Ishikawa (cell line): Measurements from ENCODE around the gene SPOCK2.

Experiments used
- CEBPB ChIP-seq: IDR thresholded peaks from 2 replicates; pipeline ENCODE4 v1.6.1; 2012
- CREB1 ChIP-seq: IDR thresholded peaks from 2 replicates; pipeline ENCODE4 v1.6.1; 2012; ENCODE audit warnings: low read depth
- EGR1 ChIP-seq: IDR thresholded peaks from 2 replicates; pipeline ENCODE4 v1.6.1; 2012
- EP300 ChIP-seq: IDR thresholded peaks from 2 replicates; pipeline ENCODE4 v1.6.1; 2012; ENCODE audit warnings: borderline replicate concordance
- FOXM1 ChIP-seq: IDR thresholded peaks from 2 replicates; pipeline ENCODE4 v1.6.1; 2012; ENCODE audit warnings: low read depth, borderline replicate concordance
- MAX ChIP-seq: IDR thresholded peaks from 2 replicates; pipeline ENCODE4 v1.6.1; 2012
- NFIC ChIP-seq: IDR thresholded peaks from 2 replicates; pipeline ENCODE4 v1.6.1; 2012
- RAD21 ChIP-seq: IDR thresholded peaks from 2 replicates; pipeline ENCODE4 v1.6.1; 2012; ENCODE audit warnings: low read depth
- REST ChIP-seq: IDR thresholded peaks from 2 replicates; pipeline ENCODE4 v1.6.1; 2012; ENCODE audit warnings: low read depth, mild to moderate bottlenecking
- TAF1 ChIP-seq: IDR thresholded peaks from 2 replicates; pipeline ENCODE4 v1.6.1; 2012; ENCODE audit warnings: low read depth, mild to moderate bottlenecking
- USF1 ChIP-seq: IDR thresholded peaks from 2 replicates; pipeline ENCODE4 v1.6.1; 2012
- YY1 ChIP-seq: IDR thresholded peaks from 2 replicates; pipeline ENCODE4 v1.6.1; 2012; ENCODE audit warnings: low read depth

DNA sequence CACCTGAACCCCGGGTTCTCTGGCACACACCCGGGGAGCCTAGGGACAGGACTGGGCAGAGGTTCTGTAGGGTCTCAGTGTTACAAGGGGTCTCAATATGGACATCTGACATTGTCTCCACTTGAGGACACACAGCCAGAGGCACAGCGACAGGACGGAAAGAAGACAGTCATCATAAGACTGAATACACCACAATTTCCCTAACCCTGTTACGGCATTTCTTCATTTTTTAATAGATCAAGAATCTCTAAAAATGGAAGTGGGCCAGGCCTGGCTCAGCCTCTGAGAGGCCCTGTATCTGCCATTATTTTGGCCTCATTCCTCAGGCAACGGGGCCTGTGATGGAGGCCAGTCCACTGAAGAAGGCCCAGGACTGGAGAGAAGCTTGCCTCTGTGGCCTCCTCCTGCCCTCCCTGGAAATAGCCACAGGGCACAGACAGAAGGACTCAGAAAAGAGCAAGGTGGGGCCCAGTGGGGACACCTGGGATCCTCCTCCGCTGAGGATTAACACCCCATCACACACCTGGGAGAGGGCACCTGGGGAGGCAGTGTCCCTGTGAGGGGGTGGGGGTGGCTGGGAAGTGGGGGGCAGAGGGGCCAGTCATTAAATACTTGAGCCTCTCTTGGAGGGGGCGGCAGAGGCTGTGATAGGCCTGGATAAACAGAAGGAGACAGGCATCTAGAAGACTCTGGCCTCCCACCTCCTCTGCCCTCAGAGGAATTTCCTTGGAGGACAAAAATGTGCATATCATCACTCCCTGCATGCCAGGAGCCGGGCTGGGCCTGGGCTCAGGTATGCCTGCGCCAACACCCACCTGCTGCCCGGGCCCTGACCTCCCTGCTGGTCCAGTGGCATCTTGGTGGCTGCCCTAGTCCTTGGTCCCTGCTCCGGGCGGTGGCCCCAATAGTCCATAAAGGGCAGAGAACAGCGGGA lies 8.0 kb downstream of the SPOCK2 start:
- no peak for TF ChIP-seq USF1
- no peak for TF ChIP-seq CEBPB
- TF ChIP-seq MAX, result no peak
- no peak for TF ChIP-seq YY1
- TF ChIP-seq EP300, result no peak; the same call in 1 of the 2 replicates
- 0 out of 2 replicates have a peak, but pooled peaks have one; percentile 7 for TF ChIP-seq RAD21
- TF ChIP-seq FOXM1, result peak; percentile 43; the same call in 1 of the 2 replicates
- TF ChIP-seq CREB1, result no peak
- no peak for TF ChIP-seq REST
- TF ChIP-seq TAF1, result no peak
- TF ChIP-seq NFIC, result no peak
- TF ChIP-seq EGR1, result no peak
